NB4 (cell line): ENCODE measurements around the gene CHCHD3.

Source experiments
- DNase-seq: peaks from one replicate; pipeline ENCODE4 v3.0.0; 2010; ENCODE audit warnings: low read depth
- H3K4me3 ChIP-seq: one replicate; pipeline ENCODE4 v1.5.1; 2011; ENCODE audit warnings: mild to moderate bottlenecking, low read depth, low read length, moderate library complexity
- CTCF ChIP-seq: IDR thresholded peaks from one replicate; pipeline ENCODE4 v1.5.1; 2012; ENCODE audit warnings: low read depth, low read length
- MAX ChIP-seq: IDR thresholded peaks from 2 replicates; pipeline ENCODE4 v1.6.1; 2011; ENCODE audit warnings: low read depth, low read length
- MYC ChIP-seq: IDR thresholded peaks from 2 replicates; pipeline ENCODE4 v1.6.1; 2011; ENCODE audit warnings: low read depth, low read length
- POLR2A ChIP-seq: IDR thresholded peaks from 2 replicates; pipeline ENCODE4 v1.6.1; 2011; ENCODE audit warnings: mild to moderate bottlenecking; ENCODE audit not compliant: insufficient read length; ENCODE audit errors: extremely low read depth

CHCHD3 gene

GRCh38 chr7:132847376-132847775 lies 234.5 kb downstream of the CHCHD3 start:
- H3K4me3 ChIP-seq: no peak overlapping the region
- no peak for TF ChIP-seq MAX
- no peak for TF ChIP-seq CTCF
- TF ChIP-seq POLR2A: no peak
- no peak for TF ChIP-seq MYC

GRCh38 chr7:132846086-132846485 lies 235.8 kb downstream of the CHCHD3 start:
- no peak for DNase-seq
- no peak for TF ChIP-seq CTCF
- no peak for TF ChIP-seq MAX
- TF ChIP-seq POLR2A: no peak
- no peak for TF ChIP-seq MYC
- H3K4me3 ChIP-seq: no peak overlapping the region

More at GRCh38 chr7:132847376-132847775, 234.5 kb downstream of the CHCHD3 start:
- no peak for DNase-seq

- no peak for DNase-seq
- no peak overlapping the region for H3K4me3 ChIP-seq
- TF ChIP-seq POLR2A (no peak), MYC (no peak), MAX (no peak), CTCF (no peak)
Measured at GRCh38 chr7:132842478-132842877, 239.4 kb downstream of the CHCHD3 start.

GRCh38 chr7:132840199-132840598 lies 241.7 kb downstream of the CHCHD3 start:
- no peak for TF ChIP-seq CTCF
- TF ChIP-seq MYC: no peak
- TF ChIP-seq MAX: no peak
- TF ChIP-seq POLR2A: no peak
- no peak for DNase-seq

GRCh38 chr7:132838313-132838712 lies 243.6 kb downstream of the CHCHD3 start:
- TF ChIP-seq CTCF (no peak), POLR2A (no peak), MYC (no peak), MAX (no peak)
- DNase-seq: no peak
- no peak overlapping the region for H3K4me3 ChIP-seq

More at GRCh38 chr7:132840199-132840598, 241.7 kb downstream of the CHCHD3 start:
- H3K4me3 ChIP-seq: no peak overlapping the region
